Activated T-helper 17 cell treated with anti-CD3 and anti-CD28 coated beads, Interleukin-2, amount 50 U/mL, for 72 hours (primary cell): ENCODE results near the gene PAQR5. TPM values are rescaled to one million over a fixed set of nuclear protein-coding genes. Genes with fewer than 3 reads are reported as not detected.
"Not testable (repeated sequence)": the region's sequence is repeated elsewhere in the genome, so short reads cannot be mapped to it uniquely, and the experiment has no call there.

Experiments
- ATAC-seq: fragments of 150-1000 bp; cut with Tn5 transposase; replicated peaks from 2 replicates; pipeline ENCODE4 v1.10.0; 2021; ENCODE audit warnings: mild to moderate bottlenecking, moderate library complexity
- H3K27ac Mint-ChIP-seq: one replicate; pipeline ENCODE4 v1.8.0; 2022; ENCODE audit warnings: mixed read lengths
- H3K27me3 Mint-ChIP-seq: one replicate; pipeline ENCODE4 v1.8.0; 2022; ENCODE audit warnings: mixed read lengths
- H3K36me3 Mint-ChIP-seq: one replicate; pipeline ENCODE4 v1.8.0; 2022; ENCODE audit warnings: low read depth, mild to moderate bottlenecking, mixed read lengths
- H3K4me1 Mint-ChIP-seq: one replicate; pipeline ENCODE4 v1.8.0; 2022; ENCODE audit warnings: mixed read lengths
- H3K4me3 Mint-ChIP-seq: one replicate; pipeline ENCODE4 v1.8.0; 2022; ENCODE audit warnings: mild to moderate bottlenecking, mixed read lengths
- H3K9me3 Mint-ChIP-seq: one replicate; pipeline ENCODE4 v1.8.0; 2022; ENCODE audit warnings: mixed read lengths
- total RNA-seq, 2 donors: library from RNA; stranded (reverse); gene quantifications; one replicate each; pipeline ENCODE4 v1.2.3, GENCODE V29; 2022

The PAQR5 gene
- total RNA-seq, 2 donors from 2014 or later: not detected

DNA sequence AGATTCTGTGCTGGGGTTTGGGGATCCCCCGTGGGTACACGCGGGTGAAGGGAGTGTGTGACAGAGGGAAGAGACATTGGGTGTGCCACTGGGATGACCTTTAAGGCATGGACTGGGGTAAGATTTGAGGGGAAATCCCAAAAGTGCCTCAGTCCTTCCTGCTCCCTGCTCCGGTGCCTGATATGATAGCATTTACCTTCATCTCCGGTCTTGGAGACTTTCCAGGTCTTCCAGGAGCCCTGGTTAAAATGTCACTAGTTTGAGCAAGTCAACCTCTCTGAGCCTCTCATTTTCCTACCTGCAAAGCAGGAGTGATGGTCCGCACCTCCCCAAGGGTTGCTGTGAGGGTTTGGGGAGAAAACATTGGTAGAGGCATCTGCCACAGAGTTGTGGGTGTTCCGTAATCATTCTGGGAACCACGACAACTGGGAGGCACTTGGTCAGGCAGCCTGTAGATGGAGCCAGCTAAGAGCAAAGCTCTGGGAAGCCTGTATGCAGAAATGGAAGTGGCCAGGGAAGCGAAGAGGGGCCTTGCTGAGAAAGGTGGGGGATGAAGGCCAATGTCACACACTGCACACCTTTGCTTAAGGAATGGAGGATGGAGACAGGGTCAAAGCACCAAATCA lies 81.5 kb downstream of the PAQR5 start:
- no peak overlapping the region for H3K27ac Mint-ChIP-seq
- H3K4me3 Mint-ChIP-seq: no peak overlapping the region
- no peak for ATAC-seq
- peaks cover 11% of the 10 kb centered on the region for H3K27me3 Mint-ChIP-seq
- no peaks in the 10 kb centered on the region for H3K4me1 Mint-ChIP-seq
- no peaks in the 10 kb centered on the region for H3K36me3 Mint-ChIP-seq
- no peaks in the 10 kb centered on the region for H3K9me3 Mint-ChIP-seq

DNA sequence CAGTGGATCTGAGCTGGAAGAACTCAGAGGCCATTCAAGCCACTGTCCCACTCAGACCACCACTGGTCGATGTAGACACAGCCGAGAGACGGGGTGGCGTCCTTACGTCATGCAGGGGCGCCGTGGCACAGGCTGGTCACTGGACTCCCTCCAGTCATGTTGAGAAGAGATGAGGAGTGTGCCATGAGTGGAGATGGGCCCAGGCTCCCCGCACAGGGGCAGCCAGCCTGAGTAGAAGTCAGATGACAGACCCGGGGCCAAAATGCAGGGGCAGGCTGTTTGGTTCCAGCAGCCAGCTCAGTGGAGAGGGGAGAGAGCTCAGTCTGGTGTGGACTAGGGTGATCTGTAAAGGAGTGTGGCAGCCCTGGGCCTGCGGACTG lies 82.0 kb downstream of the PAQR5 start:
- H3K36me3 Mint-ChIP-seq: no peaks in the 10 kb centered on the region
- H3K4me3 Mint-ChIP-seq: no peak overlapping the region
- no peak for ATAC-seq
- peaks cover 11% of the 10 kb centered on the region for H3K27me3 Mint-ChIP-seq
- no peak overlapping the region for H3K27ac Mint-ChIP-seq
- H3K9me3 Mint-ChIP-seq: no peaks in the 10 kb centered on the region
- H3K4me1 Mint-ChIP-seq: no peaks in the 10 kb centered on the region

DNA sequence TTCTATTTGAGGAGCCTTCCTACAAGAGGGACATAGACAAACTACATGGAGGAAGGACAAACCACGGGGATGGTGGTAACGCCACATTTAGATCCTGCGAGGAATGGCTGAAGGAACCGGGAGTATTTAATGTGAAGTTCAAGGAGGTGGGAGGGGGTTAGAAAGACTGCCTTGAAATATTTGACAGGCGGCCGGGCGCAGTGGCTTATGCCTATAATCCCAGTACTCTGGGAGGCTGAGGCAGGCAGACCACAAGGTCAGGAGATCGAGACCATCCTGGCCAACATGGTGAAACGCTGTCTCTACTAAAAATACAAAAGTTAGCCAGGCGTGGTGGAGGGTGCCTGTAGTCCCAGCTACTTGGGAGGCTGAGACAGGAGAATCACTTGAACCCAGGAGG lies 83.5 kb downstream of the PAQR5 start:
- not testable (repeated sequence) for H3K36me3 Mint-ChIP-seq, H3K9me3 Mint-ChIP-seq

DNA sequence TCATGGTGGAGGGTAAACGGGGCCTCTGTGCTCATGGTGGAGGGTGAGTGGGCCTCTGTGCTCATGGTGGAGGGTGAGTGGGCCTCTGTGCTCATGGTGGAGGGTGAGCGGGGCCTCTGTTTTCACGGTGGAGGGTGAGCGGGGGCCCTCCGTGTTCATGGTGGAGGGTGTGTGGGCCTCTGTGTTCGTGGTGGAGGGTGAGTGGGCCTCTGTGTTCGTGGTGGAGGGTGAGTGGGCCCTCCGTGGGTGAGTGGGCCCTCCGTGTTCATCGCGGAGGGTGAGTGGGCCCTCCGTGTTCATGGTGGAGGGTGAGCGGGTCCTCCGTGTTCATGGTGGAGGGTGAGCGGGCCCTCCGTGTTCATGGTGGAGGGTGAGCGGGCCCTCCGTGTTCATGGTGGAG lies 85.4 kb downstream of the PAQR5 start:
- not testable (repeated sequence) for H3K27ac Mint-ChIP-seq, H3K4me1 Mint-ChIP-seq, ATAC-seq, H3K36me3 Mint-ChIP-seq, H3K9me3 Mint-ChIP-seq, H3K4me3 Mint-ChIP-seq, H3K27me3 Mint-ChIP-seq

More for the DNA sequence above, 83.5 kb downstream of the PAQR5 start:
- not testable (repeated sequence) for H3K27me3 Mint-ChIP-seq, H3K4me3 Mint-ChIP-seq, H3K4me1 Mint-ChIP-seq, H3K27ac Mint-ChIP-seq, ATAC-seq

DNA sequence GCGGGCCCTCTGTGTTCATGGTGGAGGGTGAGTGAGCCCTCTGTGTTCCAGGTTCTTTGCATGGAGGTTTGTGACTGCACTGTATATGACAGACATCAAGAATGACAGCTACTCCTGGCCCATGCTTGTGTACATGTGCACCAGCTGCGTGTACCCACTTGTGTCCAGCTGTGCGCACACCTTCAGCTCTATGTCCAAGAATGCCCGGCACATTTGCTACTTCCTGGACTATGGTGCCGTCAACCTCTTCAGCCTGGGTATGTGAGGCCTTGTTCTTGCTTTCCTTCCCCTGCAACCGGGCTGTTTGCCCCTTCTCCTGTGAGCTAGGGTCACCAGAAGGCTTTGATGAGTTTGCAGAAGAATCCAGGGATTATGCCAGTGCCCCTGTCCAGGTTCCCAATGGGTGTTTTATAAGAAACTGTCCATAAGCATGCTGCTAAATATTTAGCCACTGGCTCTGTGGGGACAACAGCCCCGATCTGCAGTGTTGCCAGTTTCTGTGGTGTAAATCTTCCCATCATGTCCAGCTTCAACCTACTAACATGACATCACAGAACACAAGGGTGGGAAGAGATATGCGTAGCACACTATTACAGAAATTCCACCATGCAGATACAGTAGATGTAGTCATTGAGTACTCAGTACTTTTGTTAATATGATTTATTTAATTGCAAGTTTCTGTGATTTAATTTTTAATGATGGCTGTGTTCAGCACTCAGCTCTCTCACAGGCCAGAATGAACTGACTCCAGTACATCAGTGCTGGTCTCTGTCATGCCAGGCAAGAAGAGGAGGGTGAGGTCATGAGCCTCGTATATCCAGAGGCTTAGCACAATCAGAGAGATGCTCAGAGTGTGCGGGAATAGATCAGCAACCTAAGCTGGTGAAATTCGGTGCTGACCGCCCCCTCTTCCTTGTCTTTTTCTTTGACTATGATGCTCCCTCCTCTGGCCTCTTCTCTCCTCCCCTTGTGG lies 86.2 kb downstream of the PAQR5 start:
- Mint-ChIP-seq H3K27me3 (no peaks in the 10 kb centered on the region), H3K9me3 (no peaks in the 10 kb centered on the region), H3K27ac (no peak overlapping the region), H3K4me1 (no peaks in the 10 kb centered on the region), H3K4me3 (no peak overlapping the region), H3K36me3 (no peaks in the 10 kb centered on the region)
- ATAC-seq: no peak

DNA sequence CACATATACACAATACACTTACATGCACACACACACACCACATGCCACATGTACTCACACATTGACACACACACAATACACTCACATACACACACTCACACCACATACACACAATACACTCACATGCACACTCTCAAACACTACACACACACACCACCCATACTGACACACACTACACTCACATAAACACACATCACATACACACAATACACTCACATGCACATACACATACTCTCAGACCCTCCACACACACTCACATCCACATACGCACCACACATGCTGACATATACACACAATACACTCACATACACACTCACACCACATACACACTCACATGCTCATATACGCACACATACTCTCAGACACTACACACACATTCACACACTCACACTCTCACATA lies 87.1 kb downstream of the PAQR5 start:
- H3K36me3 Mint-ChIP-seq: no peaks in the 10 kb centered on the region
- H3K9me3 Mint-ChIP-seq: no peaks in the 10 kb centered on the region
- no peaks in the 10 kb centered on the region for H3K27me3 Mint-ChIP-seq
- no peak overlapping the region for H3K4me3 Mint-ChIP-seq
- no peaks in the 10 kb centered on the region for H3K4me1 Mint-ChIP-seq
- ATAC-seq: no peak
- no peak overlapping the region for H3K27ac Mint-ChIP-seq

DNA sequence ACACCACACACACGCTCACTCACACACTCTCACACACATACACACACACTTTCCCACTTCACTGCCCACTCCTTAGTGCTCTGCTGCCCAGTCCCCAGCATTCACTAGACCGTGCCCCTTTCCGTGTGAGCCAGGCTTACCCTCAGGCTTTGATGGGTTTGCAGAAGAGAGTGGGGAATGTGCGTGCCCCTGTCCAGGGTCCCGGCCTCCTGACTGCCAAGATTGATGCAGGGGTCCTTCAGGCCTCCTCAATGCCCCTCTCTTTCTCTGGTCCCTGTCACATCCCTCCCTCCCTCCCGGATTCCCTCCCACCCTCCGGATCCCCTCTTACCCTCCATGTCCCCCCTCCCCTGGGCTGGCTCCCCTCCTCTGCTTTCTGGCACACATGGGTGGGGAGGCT lies 87.6 kb downstream of the PAQR5 start:
- Mint-ChIP-seq H3K4me1 (no peaks in the 10 kb centered on the region), H3K9me3 (no peaks in the 10 kb centered on the region), H3K4me3 (no peak overlapping the region), H3K36me3 (no peaks in the 10 kb centered on the region), H3K27ac (no peak overlapping the region), H3K27me3 (peaks cover under 1% of the 10 kb centered on the region)
- no peak for ATAC-seq

DNA sequence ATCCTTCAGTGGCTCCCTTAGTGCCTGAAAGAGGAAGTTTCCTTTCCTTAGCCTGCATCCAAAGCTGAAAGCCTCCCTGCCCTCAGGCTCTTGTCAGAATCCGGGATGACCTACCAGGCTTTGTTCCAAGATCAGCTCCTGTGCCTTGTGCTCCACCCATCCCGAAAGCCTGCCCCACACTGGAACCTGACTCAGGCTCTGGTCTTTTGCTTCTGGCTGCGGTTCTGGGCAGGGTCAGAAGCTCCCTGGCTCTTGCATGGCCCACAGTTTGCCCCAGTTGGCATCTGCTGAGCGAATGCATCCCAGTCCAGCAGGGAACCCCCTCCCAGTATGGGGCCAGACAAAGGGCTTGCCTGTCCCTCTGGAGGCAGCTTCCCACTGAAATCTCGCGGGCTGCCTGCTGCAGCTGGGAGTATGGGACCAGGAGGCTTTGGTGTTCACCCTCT lies 89.6 kb downstream of the PAQR5 start:
- Mint-ChIP-seq H3K27ac (no peak overlapping the region), H3K4me3 (no peak overlapping the region), H3K4me1 (no peaks in the 10 kb centered on the region), H3K36me3 (no peaks in the 10 kb centered on the region), H3K9me3 (no peaks in the 10 kb centered on the region), H3K27me3 (peaks cover 6% of the 10 kb centered on the region)
- no peak for ATAC-seq

DNA sequence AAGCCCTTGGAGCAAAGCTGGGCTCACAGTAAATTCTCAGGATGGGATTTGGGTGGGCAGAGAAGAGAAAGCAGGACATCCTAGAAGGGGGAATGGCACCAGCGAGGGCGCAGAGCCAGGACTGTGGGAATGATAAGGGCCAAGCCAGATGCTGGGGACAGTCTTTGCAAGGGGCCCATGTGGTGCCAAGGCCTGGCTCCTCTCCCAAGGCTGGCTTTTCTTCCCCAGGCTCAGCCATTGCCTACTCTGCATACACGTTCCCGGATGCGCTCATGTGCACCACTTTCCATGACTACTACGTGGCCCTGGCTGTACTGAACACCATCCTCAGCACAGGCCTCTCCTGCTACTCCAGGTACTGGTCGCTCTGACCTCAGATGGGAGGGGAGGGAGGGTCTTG lies 90.7 kb downstream of the PAQR5 start:
- H3K27ac Mint-ChIP-seq: no peak overlapping the region
- peaks cover 6% of the 10 kb centered on the region for H3K27me3 Mint-ChIP-seq
- H3K4me3 Mint-ChIP-seq: no peak overlapping the region
- peaks cover 1% of the 10 kb centered on the region for H3K4me1 Mint-ChIP-seq
- no peak for ATAC-seq
- H3K9me3 Mint-ChIP-seq: no peaks in the 10 kb centered on the region
- H3K36me3 Mint-ChIP-seq: no peaks in the 10 kb centered on the region

DNA sequence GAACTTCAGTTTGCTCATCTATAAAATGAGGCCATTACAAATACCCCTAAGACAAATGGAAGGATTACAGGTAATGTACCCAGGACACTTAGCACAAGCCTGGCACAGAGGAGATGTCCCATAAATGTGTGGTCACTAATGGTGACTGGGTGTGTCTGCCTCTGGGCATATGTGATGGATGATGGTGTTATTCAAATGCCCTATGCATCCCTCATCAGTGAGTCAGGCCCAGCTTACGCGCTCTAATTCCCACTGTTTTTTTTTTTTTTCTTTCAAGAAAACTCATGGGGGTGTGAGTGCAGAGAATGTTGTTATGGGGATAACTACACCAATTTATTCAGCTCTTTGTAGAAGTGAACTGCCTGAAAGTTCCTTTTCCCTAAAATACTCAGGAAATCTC lies 91.9 kb downstream of the PAQR5 start:
- Mint-ChIP-seq H3K4me1 (peaks cover 5% of the 10 kb centered on the region), H3K27me3 (peaks cover 6% of the 10 kb centered on the region), H3K36me3 (no peaks in the 10 kb centered on the region), H3K4me3 (no peak overlapping the region), H3K27ac (no peak overlapping the region), H3K9me3 (no peaks in the 10 kb centered on the region)
- no peak for ATAC-seq

DNA sequence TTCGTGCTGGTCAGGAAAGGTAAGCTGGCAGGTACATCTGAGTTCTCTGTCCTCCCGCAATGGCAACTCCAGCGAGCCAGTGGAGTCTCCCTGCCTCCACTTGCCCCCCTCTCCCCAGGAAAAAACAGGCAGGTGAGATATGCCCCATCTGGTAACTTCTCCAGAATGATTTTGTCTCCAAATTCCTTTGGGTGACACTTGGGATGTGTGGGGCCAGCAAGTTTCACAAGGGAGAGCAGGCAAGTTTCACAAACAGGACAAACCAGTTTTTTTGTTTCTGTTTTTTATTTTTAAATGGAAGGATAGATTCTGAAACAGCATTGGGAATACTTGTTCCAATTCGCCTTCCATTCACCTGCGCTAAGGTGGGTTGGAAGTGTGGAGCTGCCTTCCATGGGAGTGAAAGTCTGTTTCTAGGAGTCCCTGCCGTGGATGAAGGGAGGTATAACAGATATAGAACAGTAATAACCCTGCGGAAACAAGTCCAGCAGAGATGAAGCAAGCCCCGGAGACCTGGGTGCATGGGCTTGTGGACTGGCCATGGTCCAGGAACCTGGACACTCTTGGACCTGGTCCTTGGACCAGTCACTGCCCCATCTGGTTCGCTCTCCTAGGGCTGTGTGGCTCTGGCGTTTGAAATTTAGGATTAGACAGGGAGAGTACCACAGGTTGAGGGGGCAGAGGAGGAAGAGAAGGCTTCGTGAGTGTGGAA lies 92.5 kb downstream of the PAQR5 start:
- Mint-ChIP-seq H3K36me3 (no peaks in the 10 kb centered on the region), H3K27ac (no peak overlapping the region), H3K27me3 (peaks cover 6% of the 10 kb centered on the region), H3K9me3 (no peaks in the 10 kb centered on the region), H3K4me3 (no peak overlapping the region), H3K4me1 (peaks cover 5% of the 10 kb centered on the region)
- no peak for ATAC-seq

DNA sequence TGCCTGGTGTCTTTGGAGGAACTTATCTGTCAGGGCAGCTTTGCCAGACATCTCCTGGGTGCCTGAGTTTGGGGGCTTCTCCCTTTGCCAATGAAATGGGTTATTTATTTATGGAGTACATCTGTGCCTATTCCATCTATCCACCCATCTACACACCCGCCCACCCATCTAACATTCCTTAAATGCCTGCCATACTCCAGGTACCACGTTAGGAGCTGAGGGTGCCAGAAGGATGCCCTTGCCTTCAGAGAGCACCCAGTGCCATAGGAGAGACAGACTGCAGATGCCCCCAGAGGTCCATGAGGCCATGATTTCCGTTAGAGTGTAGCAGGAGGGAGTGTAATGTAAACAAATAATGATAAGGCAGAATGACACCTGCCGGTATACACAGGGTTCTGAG lies 93.6 kb downstream of the PAQR5 start:
- H3K27me3 Mint-ChIP-seq: peaks cover 6% of the 10 kb centered on the region
- H3K36me3 Mint-ChIP-seq: no peaks in the 10 kb centered on the region
- H3K4me1 Mint-ChIP-seq: peaks cover 5% of the 10 kb centered on the region
- no peaks in the 10 kb centered on the region for H3K9me3 Mint-ChIP-seq
- H3K27ac Mint-ChIP-seq: no peak overlapping the region
- no peak for ATAC-seq
- no peak overlapping the region for H3K4me3 Mint-ChIP-seq

DNA sequence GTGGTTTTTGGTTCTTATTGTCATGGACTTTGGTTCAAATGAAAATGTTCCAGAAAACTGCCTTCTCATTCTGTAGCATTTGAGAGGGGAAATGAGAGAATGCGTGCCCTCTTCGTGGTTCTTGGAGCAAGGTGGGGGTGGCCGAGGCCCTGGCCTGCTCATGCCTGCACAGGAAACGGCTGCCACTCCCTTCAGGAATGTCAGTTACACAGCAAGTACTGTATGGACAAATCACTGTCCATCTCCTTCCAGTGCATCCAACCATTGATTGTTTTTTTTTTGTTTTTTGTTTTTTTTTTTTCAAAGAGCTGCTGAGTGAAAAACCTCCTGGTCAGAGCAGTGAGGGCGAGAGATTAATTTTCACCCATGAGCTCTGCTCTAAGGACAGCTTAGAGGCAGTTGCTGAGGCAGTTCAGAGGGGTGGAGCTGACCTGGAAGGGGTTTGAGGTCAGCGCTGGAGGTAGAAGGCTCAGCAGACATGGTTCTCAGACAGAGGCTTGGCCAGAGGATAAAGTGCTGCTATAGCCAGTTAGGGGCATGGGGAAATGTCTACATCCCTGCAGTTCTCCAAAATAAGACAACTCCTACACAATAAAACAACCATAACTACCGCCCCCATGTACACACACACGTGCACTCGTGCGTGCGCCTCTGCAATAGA lies 95.2 kb downstream of the PAQR5 start:
- Mint-ChIP-seq H3K4me3 (no peak overlapping the region), H3K36me3 (no peaks in the 10 kb centered on the region), H3K4me1 (peaks cover 5% of the 10 kb centered on the region), H3K27me3 (peaks cover 6% of the 10 kb centered on the region), H3K27ac (no peak overlapping the region), H3K9me3 (no peaks in the 10 kb centered on the region)
- ATAC-seq: no peak

DNA sequence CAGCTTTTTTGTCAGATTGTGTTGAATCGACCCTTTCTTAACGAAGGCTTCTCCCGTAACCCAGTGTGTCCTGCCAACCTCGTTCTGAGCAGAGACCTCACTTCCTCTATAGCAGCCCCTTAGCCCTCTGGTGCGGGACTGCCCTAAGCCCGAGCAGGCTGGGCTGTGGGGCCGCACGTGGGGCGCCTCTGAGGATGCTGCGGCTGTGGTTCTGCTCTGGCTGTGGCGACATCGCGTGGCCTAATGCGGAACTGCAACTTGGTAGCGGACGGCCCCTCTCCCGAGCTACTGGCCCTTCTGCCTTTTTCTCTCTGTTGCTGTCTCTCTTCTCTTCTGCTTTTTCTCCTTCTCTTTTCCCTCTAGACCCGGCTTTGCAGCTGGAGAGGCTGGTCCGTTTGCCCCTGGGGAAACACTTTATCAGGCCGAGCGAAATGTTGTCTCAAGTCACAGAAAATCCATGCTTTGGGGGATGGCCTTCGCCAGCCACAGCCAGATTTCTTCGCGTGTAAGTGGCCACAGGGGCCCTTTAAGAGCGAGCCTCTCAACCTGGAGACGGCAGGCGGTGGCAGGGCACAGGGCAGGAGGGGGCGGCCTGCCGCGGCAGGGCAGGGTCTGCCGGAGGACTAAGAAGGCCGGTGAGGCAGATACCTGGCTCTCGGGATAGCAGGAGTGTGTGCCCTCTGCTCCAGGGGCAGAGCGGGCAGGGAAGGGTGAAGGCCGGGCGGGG lies 96.0 kb downstream of the PAQR5 start:
- Mint-ChIP-seq H3K36me3 (no peaks in the 10 kb centered on the region), H3K4me3 (no peak overlapping the region), H3K27ac (no peak overlapping the region), H3K9me3 (no peaks in the 10 kb centered on the region), H3K27me3 (peaks cover 6% of the 10 kb centered on the region), H3K4me1 (peaks cover 5% of the 10 kb centered on the region)
- ATAC-seq: peak; percentile 91
